ENCODE results near the gene RABGGTB.

GRCh38 chr1:75797606-75798216 is 11.7 kb downstream of the RABGGTB start:
- TF ChIP-seq, protein P1, sequence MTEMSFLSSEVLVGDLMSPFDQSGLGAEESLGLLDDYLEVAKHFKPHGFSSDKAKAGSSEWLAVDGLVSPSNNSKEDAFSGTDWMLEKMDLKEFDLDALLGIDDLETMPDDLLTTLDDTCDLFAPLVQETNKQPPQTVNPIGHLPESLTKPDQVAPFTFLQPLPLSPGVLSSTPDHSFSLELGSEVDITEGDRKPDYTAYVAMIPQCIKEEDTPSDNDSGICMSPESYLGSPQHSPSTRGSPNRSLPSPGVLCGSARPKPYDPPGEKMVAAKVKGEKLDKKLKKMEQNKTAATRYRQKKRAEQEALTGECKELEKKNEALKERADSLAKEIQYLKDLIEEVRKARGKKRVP (CRISPR knock-in tag; IDR thresholded peaks at IDR 0.05): no peak
- TF ChIP-seq EP300 (IDR thresholded peaks at IDR 0.05; ENCODE audit: low read length): no peak
- no peak for TF ChIP-seq PTTG1 (tag; IDR thresholded peaks at IDR 0.05; ENCODE audit: low read depth)
- no peak for TF ChIP-seq CTCF (IDR thresholded peaks at IDR 0.05 in 2 of 3, conservative IDR thresholded peaks at IDR 0.05 in 1 of 3; ENCODE audit: insufficient read depth in 2 of 3, low read depth in 1 of 3, low read length in 3 of 3)
- TF ChIP-seq XRCC5 (IDR thresholded peaks at IDR 0.05; ENCODE audit: low read depth, low read length): no peak
- no peak for TF ChIP-seq ELF1 (tag; IDR thresholded peaks at IDR 0.05)
- TF ChIP-seq L3MBTL2 (IDR thresholded peaks at IDR 0.05): no peak
- TF ChIP-seq RAD21 (CRISPR knock-in tag; conservative IDR thresholded peaks at IDR 0.05 in 1 of 2, IDR thresholded peaks at IDR 0.05 in 1 of 2): no peak
- TF ChIP-seq MAZ (CRISPR knock-in tag; conservative IDR thresholded peaks at IDR 0.05 in 1 of 2, IDR thresholded peaks at IDR 0.05 in 1 of 2): no peak
- no peak for TF ChIP-seq MLX (CRISPR knock-in tag; conservative IDR thresholded peaks at IDR 0.05)
- no peak for TF ChIP-seq RCOR1 (IDR thresholded peaks at IDR 0.05; ENCODE audit: borderline replicate concordance in 1 of 2, low read depth in 2 of 2, low read length in 2 of 2)
- TF ChIP-seq ZNF274 (IDR thresholded peaks at IDR 0.05; ENCODE audit: borderline replicate concordance, low read depth, low read length): no peak
- TF ChIP-seq SP1 (CRISPR knock-in tag; IDR thresholded peaks at IDR 0.05): no peak

Data from K562 (cell line).